H9 (cell line): ENCODE measurements around the gene PTPRN2. TPM values are rescaled to one million over a fixed set of nuclear protein-coding genes. Genes with fewer than 3 reads are reported as not detected.

ENCODE experiments used
- DNase-seq: peaks from one replicate; pipeline ENCODE4 v3.0.0-alpha.2; 2017
- H2AFZ ChIP-seq: one replicate; pipeline ENCODE4 v1.6.1; 2013; ENCODE audit warnings: mild to moderate bottlenecking, low read length, control low read depth, moderate library complexity
- H2AK5ac ChIP-seq: 2 replicates; pipeline ENCODE4 v1.6.1; 2013; ENCODE audit warnings: low read length, control low read depth, mixed read lengths; ENCODE audit not compliant: insufficient read length
- H2BK120ac ChIP-seq: one replicate; pipeline ENCODE4 v1.6.1; 2013; ENCODE audit warnings: low read depth, mild to moderate bottlenecking, low read length, control low read depth, inconsistent platforms; ENCODE audit not compliant: poor library complexity, severe bottlenecking
- H2BK12ac ChIP-seq: 2 replicates; pipeline ENCODE4 v1.6.1; 2013; ENCODE audit warnings: low read length, control low read depth, mixed read lengths, low read depth; ENCODE audit not compliant: insufficient read length
- H2BK15ac ChIP-seq: 2 replicates; pipeline ENCODE4 v1.6.1; 2013; ENCODE audit warnings: low read depth, low read length, control low read depth
- H2BK20ac ChIP-seq: one replicate; pipeline ENCODE4 v1.6.1; 2013; ENCODE audit warnings: low read depth, mild to moderate bottlenecking, low read length, control low read depth, inconsistent platforms; ENCODE audit not compliant: poor library complexity, severe bottlenecking
- H2BK5ac ChIP-seq: 2 replicates; pipeline ENCODE4 v1.6.1; 2013; ENCODE audit warnings: low read length, control low read depth, mixed read lengths; ENCODE audit not compliant: insufficient read length
- H3K14ac ChIP-seq: 2 replicates; pipeline ENCODE4 v1.6.1; 2013; ENCODE audit warnings: low read length, control low read depth; ENCODE audit not compliant: insufficient read depth
- H3K18ac ChIP-seq: 2 replicates; pipeline ENCODE4 v1.6.1; 2013; ENCODE audit warnings: low read depth, mild to moderate bottlenecking, mixed read lengths, low read length, control low read depth; ENCODE audit not compliant: insufficient read length
- H3K23ac ChIP-seq: 2 replicates; pipeline ENCODE4 v1.6.1; 2013; ENCODE audit warnings: low read length, control low read depth, mixed read lengths, low read depth; ENCODE audit not compliant: insufficient read length
- H3K23me2 ChIP-seq: 2 replicates; pipeline ENCODE4 v1.6.1; 2013; ENCODE audit warnings: low read depth, mild to moderate bottlenecking, mixed read lengths, low read length, control low read depth; ENCODE audit not compliant: insufficient read length, poor library complexity, severe bottlenecking
- H3K27ac ChIP-seq: 2 replicates; pipeline ENCODE4 v1.5.1; 2013; ENCODE audit warnings: low read length, control low read depth, mixed read lengths, low read depth; ENCODE audit not compliant: insufficient read length
- H3K27me3 ChIP-seq: 2 replicates; pipeline ENCODE4 v1.6.1; 2013; ENCODE audit warnings: low read length, control low read depth, inconsistent platforms; ENCODE audit not compliant: insufficient read depth
- H3K4ac ChIP-seq: 2 replicates; pipeline ENCODE4 v1.6.1; 2013; ENCODE audit warnings: low read depth, mild to moderate bottlenecking, control low read depth, inconsistent platforms, low read length, moderate library complexity
- H3K4me1 ChIP-seq: 2 replicates; pipeline ENCODE4 v1.6.1; 2013; ENCODE audit warnings: low read length, control low read depth, inconsistent platforms; ENCODE audit not compliant: insufficient read depth
- H3K4me2 ChIP-seq: 2 replicates; pipeline ENCODE4 v1.6.1; 2013; ENCODE audit warnings: low read length, control low read depth, mixed read lengths; ENCODE audit not compliant: insufficient read length, insufficient read depth
- H3K56ac ChIP-seq: 2 replicates; pipeline ENCODE4 v1.6.1; 2013; ENCODE audit warnings: low read depth, mild to moderate bottlenecking, mixed read lengths, low read length, control low read depth; ENCODE audit not compliant: insufficient read length
- H3K79me1 ChIP-seq: 2 replicates; pipeline ENCODE4 v1.6.1; 2013; ENCODE audit warnings: low read depth, mild to moderate bottlenecking, moderate library complexity, low read length, control low read depth, inconsistent platforms; ENCODE audit not compliant: insufficient read depth, poor library complexity, severe bottlenecking
- H3K79me2 ChIP-seq: 2 replicates; pipeline ENCODE4 v1.6.1; 2013; ENCODE audit warnings: low read length, control low read depth, inconsistent platforms; ENCODE audit not compliant: insufficient read depth
- H3K9ac ChIP-seq: 2 replicates; pipeline ENCODE4 v1.6.1; 2013; ENCODE audit warnings: low read length, control low read depth, mixed read lengths; ENCODE audit not compliant: insufficient read length; ENCODE audit errors: extremely low read depth
- H3K9me3 ChIP-seq: one replicate; pipeline ENCODE4 v1.6.1; 2013; ENCODE audit warnings: low read depth, low read length, inconsistent platforms; ENCODE audit not compliant: control insufficient read depth
- H3T11ph ChIP-seq: one replicate; pipeline ENCODE4 v1.6.1; 2013; ENCODE audit warnings: mild to moderate bottlenecking, low read length, control low read depth, inconsistent platforms
- H4K20me1 ChIP-seq: one replicate; pipeline ENCODE4 v1.6.1; 2013; ENCODE audit not compliant: control insufficient read depth, insufficient read length, insufficient read depth
- H4K5ac ChIP-seq: 2 replicates; pipeline ENCODE4 v1.6.1; 2013; ENCODE audit warnings: low read depth, mild to moderate bottlenecking, mixed read lengths, low read length, control low read depth; ENCODE audit not compliant: insufficient read length
- H4K8ac ChIP-seq: replicated peaks from 2 replicates; pipeline ENCODE4 v1.6.1; 2013; ENCODE audit warnings: low read length, control low read depth, mixed read lengths, low read depth; ENCODE audit not compliant: insufficient read length
- H4K91ac ChIP-seq: 2 replicates; pipeline ENCODE4 v1.6.1; 2013; ENCODE audit warnings: low read depth, mild to moderate bottlenecking, moderate library complexity, mixed read lengths, low read length, control low read depth; ENCODE audit not compliant: insufficient read length
- H3K27ac Mint-ChIP-seq, 3 experiments: 2 replicates in 2 of 3; 3 replicates in 1 of 3; pipeline ENCODE4 v1.8.0; 2020 to 2021; ENCODE audit warnings: mixed read lengths in 3 of 3, mild to moderate bottlenecking in 1 of 3, moderate library complexity in 1 of 3
- H3K27me3 Mint-ChIP-seq: 2 replicates; pipeline ENCODE4 v1.8.0; 2021; ENCODE audit warnings: low read depth, mild to moderate bottlenecking, moderate library complexity, mixed read lengths
- H3K36me3 Mint-ChIP-seq, 3 experiments: 2 replicates in 2 of 3; 3 replicates in 1 of 3; pipeline ENCODE4 v1.8.0; 2020 to 2021; ENCODE audit warnings: low read depth in 3 of 3, mixed read lengths in 3 of 3; ENCODE audit not compliant: insufficient read depth in 1 of 3
- H3K4me1 Mint-ChIP-seq, 2 experiments: 2 replicates each; pipeline ENCODE4 v1.8.0; 2020; ENCODE audit warnings: mixed read lengths in 2 of 2
- H3K4me3 Mint-ChIP-seq, 2 experiments: 2 replicates in 1 of 2; 3 replicates in 1 of 2; pipeline ENCODE4 v1.8.0; 2020 to 2021; ENCODE audit warnings: mild to moderate bottlenecking in 2 of 2, mixed read lengths in 2 of 2, moderate library complexity in 1 of 2
- H3K9me3 Mint-ChIP-seq, 2 experiments: 2 replicates in 1 of 2; 3 replicates in 1 of 2; pipeline ENCODE4 v1.8.0; 2020; ENCODE audit warnings: mild to moderate bottlenecking in 2 of 2, mixed read lengths in 2 of 2, moderate library complexity in 1 of 2
- CTCF ChIP-seq: fragments of 200-600 bp; sonication (generic); conservative IDR thresholded peaks from 3 replicates; pipeline ENCODE4 v1.8.0; 2021; ENCODE audit warnings: antibody characterized with exemption, mild to moderate bottlenecking
- WGBS: extraction: QIAGEN DNeasy Blood & Tissue Kit; methylation state at CpG from one replicate; pipeline ENCODE4 v1.1.7; 2013; ENCODE audit warnings: missing lambda C conversion rate, low lambda C conversion rate, mixed read lengths; ENCODE audit not compliant: insufficient read length; ENCODE audit errors: extremely low coverage; 5-methylcytosine and 5-hydroxymethylcytosine counted together
- total RNA-seq: library from RNA; stranded (reverse); gene quantifications from 2 replicates; pipeline ENCODE4 v1.2.1, GENCODE V29; 2021

Gene PTPRN2
- total RNA-seq, 1 experiment from 2014 or later, result 5.2 TPM

DNA sequence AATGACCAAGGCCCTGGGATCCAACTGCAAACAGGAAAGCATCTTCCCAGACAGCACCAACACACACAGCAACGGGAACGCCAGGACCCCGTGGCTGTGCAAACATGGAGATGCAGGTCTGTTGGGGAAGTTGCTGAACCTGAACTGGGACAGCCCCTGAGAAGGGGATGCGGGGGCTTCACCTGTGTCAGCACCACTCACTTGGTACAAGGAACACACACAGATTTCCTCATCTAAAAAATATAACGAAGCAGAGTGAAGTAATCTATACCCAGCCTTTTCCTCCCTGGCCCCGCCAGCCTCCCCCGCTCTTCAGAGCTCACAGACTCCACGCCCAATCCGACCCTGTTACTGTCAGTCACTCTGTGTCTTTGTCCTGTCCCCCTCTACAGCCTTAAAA is 93.0 kb downstream of the PTPRN2 start:
- DNase-seq, result no peak
- no peak overlapping the region for H2BK12ac ChIP-seq
- no peak overlapping the region for H3K27ac ChIP-seq
- no peak overlapping the region for H3K23ac ChIP-seq
- H3K36me3 Mint-ChIP-seq, result no peaks in the 10 kb centered on the region; a peak in 1 of 7 replicates
- no peak overlapping the region for H3T11ph ChIP-seq
- peaks cover 4% of the 10 kb centered on the region; the same call in 1 of the 2 replicates for H3K4me1 ChIP-seq
- no peak overlapping the region for H2AFZ ChIP-seq
- no CpG with 5 or more reads among the region's 9 CpGs for WGBS
- H4K91ac ChIP-seq, result no peak overlapping the region
- H2AK5ac ChIP-seq, result no peak overlapping the region
- H3K9ac ChIP-seq, result no peak overlapping the region
- H3K14ac ChIP-seq, result no peak overlapping the region
- H3K27ac Mint-ChIP-seq, result peak overlapping the region in 2 of 3 experiments; percentile 70 to 96; a peak in 4 of 7 replicates
- H3K9me3 ChIP-seq, result no peaks in the 10 kb centered on the region
- no peaks in the 10 kb centered on the region for H4K20me1 ChIP-seq
- peaks cover 7% of the 10 kb centered on the region for H3K23me2 ChIP-seq
- H3K27me3 ChIP-seq, result no peaks in the 10 kb centered on the region
- no peak overlapping the region for H2BK20ac ChIP-seq
- H3K4ac ChIP-seq, result no peak overlapping the region
- H3K4me3 Mint-ChIP-seq, result peak overlapping the region in 1 of 2 experiments; percentile 70; a peak in 2 of 5 replicates
- no peak overlapping the region for H2BK5ac ChIP-seq
- no peaks in the 10 kb centered on the region for H3K9me3 Mint-ChIP-seq
- H3K27me3 Mint-ChIP-seq, result peaks cover 2% of the 10 kb centered on the region
- no peaks in the 10 kb centered on the region for H3K79me1 ChIP-seq
- peaks cover 48 to 56% of the 10 kb centered on the region in 2 experiments for H3K4me1 Mint-ChIP-seq
- no peak overlapping the region for H3K4me2 ChIP-seq
- no peak overlapping the region for H2BK120ac ChIP-seq
- no peaks in the 10 kb centered on the region for H3K79me2 ChIP-seq
- H3K56ac ChIP-seq, result no peak overlapping the region
- no peak overlapping the region for H2BK15ac ChIP-seq
- H3K18ac ChIP-seq, result no peak overlapping the region
- no peak for TF ChIP-seq CTCF
- H4K5ac ChIP-seq, result no peak overlapping the region
- no peak overlapping the region for H4K8ac ChIP-seq
